HCT116 (cell line): Measurements from ENCODE around the gene IFT25. TPM values are rescaled to one million over a fixed set of nuclear protein-coding genes. Genes with fewer than 3 reads are reported as not detected.

ENCODE experiments used
- ATAC-seq: fragments of 200-7000 bp; cut with Tn5 transposase; 2 replicates; pipeline ENCODE4 v1.9.1; 2020; ENCODE audit warnings: mild to moderate bottlenecking, moderate library complexity
- BruUV-seq: library from RNA; stranded (reverse); fragments of 400-500 nt; replicated peaks from 2 replicates; lab custom pipeline; 2021; lab: Mats Ljungman, UMichigan
- CTCF ChIA-PET: fragments of 300-600 bp; sonication (Branson Sonifier 250); formaldehyde crosslinking; loops from one replicate; lab custom pipeline; 2021; ENCODE audit warnings: antibody characterized with exemption; lab: Charles Lee
- POLR2A ChIA-PET: fragments of 300-600, 350-600 bp; sonication (Branson Sonifier 250); formaldehyde crosslinking; loops from one replicate; lab custom pipeline; 2021; ENCODE audit warnings: antibody characterized with exemption; lab: Charles Lee
- RAD21 ChIA-PET, 2 experiments: fragments of 300-600 bp; sonication (Branson Sonifier 250); formaldehyde crosslinking; loops; one replicate each; lab custom pipeline; 2023; ENCODE audit warnings: low total read pairs in 2 of 2; ENCODE audit not compliant: uncharacterized antibody in 2 of 2, unreplicated experiment in 2 of 2, low non-redundant PET in 1 of 2; lab: Charles Lee
- DNase-seq: peaks from one replicate; pipeline ENCODE4 v3.0.0-alpha.2; 2010; ENCODE audit warnings: low read depth, low spot score
- H2AFZ ChIP-seq: fragments of 200-600 bp; shearing (Covaris generic), sonication (generic); 2 replicates; pipeline ENCODE4 v1.6.1; 2017; ENCODE audit warnings: low read depth, mixed run types, mixed read lengths, antibody characterized with exemption, low read length; ENCODE audit not compliant: poor library complexity, severe bottlenecking
- H3K27ac ChIP-seq: 2 replicates; pipeline ENCODE4 v1.5.1; 2012; ENCODE audit warnings: low read depth, low read length
- H3K27me3 ChIP-seq: fragments of 200-600 bp; sonication (generic); 2 replicates; pipeline ENCODE4 v1.6.1; 2016; ENCODE audit warnings: mixed run types, low read length, mixed read lengths; ENCODE audit not compliant: insufficient read depth
- H3K36me3 ChIP-seq, 2 experiments: fragments of 200-500 bp in 1 of 2; fragments of 200-600 bp in 1 of 2; sonication (Bioruptor generic) in 1 of 2; sonication (generic) in 1 of 2; 2 replicates each; pipeline versions ENCODE4 v1.5.1 to v1.6.1; 2014 to 2016; ENCODE audit warnings: low read length in 2 of 2, inconsistent platforms in 1 of 2, mixed read lengths in 1 of 2, mixed run types in 1 of 2; ENCODE audit not compliant: insufficient read depth in 2 of 2, control insufficient read depth in 1 of 2
- H3K4me1 ChIP-seq, 2 experiments: fragments of 200-600 bp in 1 of 2; sonication (generic) in 1 of 2; 2 replicates each; pipeline versions ENCODE4 v1.5.1 to v1.6.1; 2012 to 2017; ENCODE audit warnings: low read length in 2 of 2, inconsistent platforms in 1 of 2, mild to moderate bottlenecking in 1 of 2, mixed read lengths in 1 of 2, mixed run types in 1 of 2, moderate library complexity in 1 of 2; ENCODE audit not compliant: insufficient read depth in 2 of 2, control insufficient read depth in 1 of 2
- H3K4me2 ChIP-seq: fragments of 200-600 bp; sonication (generic); 2 replicates; pipeline ENCODE4 v1.6.1; 2017; ENCODE audit warnings: mixed run types, low read length, mixed read lengths
- H3K4me3 ChIP-seq, 2 experiments: fragments of 200-600 bp in 1 of 2; sonication (generic) in 1 of 2; replicated peaks in 1 of 2; 2 replicates each; pipeline ENCODE4 v1.5.1; 2011 to 2016; ENCODE audit warnings: low read length in 2 of 2, control low read depth in 1 of 2, low read depth in 1 of 2, mild to moderate bottlenecking in 1 of 2, mixed read lengths in 1 of 2, mixed run types in 1 of 2
- H3K79me2 ChIP-seq: fragments of 200-600 bp; sonication (generic); 2 replicates; pipeline ENCODE4 v1.6.1; 2017; ENCODE audit warnings: mild to moderate bottlenecking, mixed run types, low read length, moderate library complexity, mixed read lengths; ENCODE audit not compliant: insufficient read depth
- H3K9ac ChIP-seq: fragments of 200-600 bp; sonication (generic); 2 replicates; pipeline ENCODE4 v1.6.1; 2016; ENCODE audit warnings: low read length, mixed read lengths
- H3K9me2 ChIP-seq: fragments of 200-600 bp; sonication (generic), shearing (Covaris generic); 2 replicates; pipeline ENCODE4 v1.6.1; 2017; ENCODE audit warnings: mixed run types, mild to moderate bottlenecking, moderate library complexity; ENCODE audit not compliant: insufficient read depth
- H3K9me3 ChIP-seq, 2 experiments: fragments of 200-500 bp in 1 of 2; fragments of 200-600 bp in 1 of 2; sonication (Bioruptor generic) in 1 of 2; sonication (generic) in 1 of 2; 2 replicates each; pipeline ENCODE4 v1.6.1; 2014 to 2017; ENCODE audit warnings: low read length in 2 of 2, mixed read lengths in 2 of 2, inconsistent platforms in 1 of 2, low read depth in 1 of 2, mild to moderate bottlenecking in 1 of 2, mixed run types in 1 of 2, moderate library complexity in 1 of 2; ENCODE audit not compliant: control insufficient read depth in 1 of 2, insufficient read depth in 1 of 2
- H4K20me1 ChIP-seq: fragments of 200-600 bp; sonication (generic), shearing (Covaris generic); 2 replicates; pipeline ENCODE4 v1.6.1; 2017; ENCODE audit warnings: mixed run types, mild to moderate bottlenecking, moderate library complexity; ENCODE audit not compliant: insufficient read depth
- CBX3 ChIP-seq: IDR thresholded peaks from 2 replicates; pipeline ENCODE4 v1.6.1; 2012; ENCODE audit warnings: low read depth
- CEBPB ChIP-seq: IDR thresholded peaks from 2 replicates; pipeline ENCODE4 v1.6.1; 2012; ENCODE audit warnings: low read depth
- CTCF ChIP-seq, 3 experiments: fragments of 200-600 bp in 1 of 3; sonication (generic) in 1 of 3; IDR thresholded peaks in 2 of 3; conservative IDR thresholded peaks in 1 of 3; 2 replicates each; pipeline ENCODE4 v1.5.1; 2012 to 2017; ENCODE audit warnings: low read depth in 2 of 3, low read length in 2 of 3, antibody characterized with exemption in 1 of 3, borderline replicate concordance in 1 of 3, control low read depth in 1 of 3, mild to moderate bottlenecking in 1 of 3, mixed read lengths in 1 of 3, mixed run types in 1 of 3, moderate library complexity in 1 of 3; ENCODE audit not compliant: insufficient read depth in 1 of 3
- ELF1 ChIP-seq: IDR thresholded peaks from 2 replicates; pipeline ENCODE4 v1.6.1; 2012; ENCODE audit warnings: low read depth, borderline replicate concordance
- EZH2phosphoT487 ChIP-seq: fragments of 200-600 bp; IDR thresholded peaks from 2 replicates; pipeline ENCODE4 v1.6.1; 2018; ENCODE audit warnings: antibody characterized with exemption, borderline replicate concordance
- FOSL1 ChIP-seq: IDR thresholded peaks from 2 replicates; pipeline ENCODE4 v1.6.1; 2012; ENCODE audit warnings: low read depth
- JUND ChIP-seq: IDR thresholded peaks from 2 replicates; pipeline ENCODE4 v1.6.1; 2012
- POLR2A ChIP-seq: IDR thresholded peaks from 2 replicates; pipeline ENCODE4 v1.7.0; 2011; ENCODE audit warnings: borderline replicate concordance; ENCODE audit not compliant: insufficient read depth, insufficient read length; ENCODE audit errors: extremely low read depth
- RAD21 ChIP-seq: IDR thresholded peaks from 2 replicates; pipeline ENCODE4 v1.6.1; 2012; ENCODE audit warnings: low read depth, mild to moderate bottlenecking
- SIN3A ChIP-seq: IDR thresholded peaks from 2 replicates; pipeline ENCODE4 v1.6.1; 2012; ENCODE audit warnings: low read depth
- SP1 ChIP-seq: IDR thresholded peaks from 2 replicates; pipeline ENCODE4 v1.6.1; 2012; ENCODE audit warnings: low read depth
- SRF ChIP-seq: IDR thresholded peaks from 2 replicates; pipeline ENCODE4 v1.6.1; 2012; ENCODE audit warnings: low read depth
- TCF7L2 ChIP-seq: IDR thresholded peaks from 2 replicates; pipeline ENCODE4 v1.7.0; 2011; ENCODE audit warnings: borderline replicate concordance, inconsistent platforms; ENCODE audit not compliant: insufficient read depth, insufficient read length; ENCODE audit errors: extremely low read depth
- YY1 ChIP-seq: IDR thresholded peaks from 2 replicates; pipeline ENCODE4 v1.6.1; 2011; ENCODE audit warnings: low read length, low read depth, moderate library complexity, mild to moderate bottlenecking; ENCODE audit not compliant: insufficient replicate concordance; ENCODE audit errors: extremely low read depth
- ZBTB33 ChIP-seq: IDR thresholded peaks from 2 replicates; pipeline ENCODE4 v1.6.1; 2011; ENCODE audit warnings: mild to moderate bottlenecking, low read length, moderate library complexity; ENCODE audit not compliant: insufficient replicate concordance; ENCODE audit errors: extremely low read depth
- ZFX ChIP-seq: fragments of 450-650 bp; IDR thresholded peaks from 2 replicates; pipeline ENCODE4 v1.6.1; 2017
- intact Hi-C: fragments of 100-400 bp; cut with micrococcal nuclease; formaldehyde crosslinking; loops from 2 replicates; pipeline ENCODE4 v1.10.0; 2022
- total RNA-seq: library from RNA; stranded (reverse); gene quantifications from one replicate; pipeline ENCODE4 v1.2.1, GENCODE V29; 2021; ENCODE audit not compliant: unreplicated experiment
- TF ChIP-seq, protein P1 (sequence below): IDR thresholded peaks from 2 replicates; pipeline ENCODE4 v1.6.1; 2012
- TF ChIP-seq, protein P2 (sequence below): IDR thresholded peaks from 2 replicates; pipeline ENCODE4 v1.6.1; 2012; ENCODE audit warnings: low read depth
- TF ChIP-seq, protein P3 (sequence below): IDR thresholded peaks from 2 replicates; pipeline ENCODE4 v1.6.1; 2012

IFT25 gene
- total RNA-seq, 1 experiment from 2014 or later, result 45.1 TPM

DNA sequence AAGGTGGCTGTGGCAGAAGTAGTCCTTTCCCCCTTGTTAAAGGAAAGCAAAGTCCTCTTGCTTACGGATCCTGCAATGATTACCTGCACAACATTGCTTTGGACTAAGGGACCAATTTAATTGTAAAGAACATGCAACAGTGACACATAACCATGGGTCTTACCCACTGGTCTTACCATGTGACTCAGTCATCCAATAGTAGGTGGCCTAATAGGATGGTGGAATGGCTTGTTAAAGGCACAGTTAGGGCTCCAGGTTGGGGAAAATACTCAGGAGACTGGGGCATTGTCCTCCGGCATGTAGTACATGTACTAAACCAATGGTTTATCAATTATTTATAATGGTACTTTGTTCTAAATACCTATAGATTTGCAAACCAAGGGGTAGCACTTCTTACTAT, 53.8 kb downstream of the IFT25 start:
- Histone ChIP-seq H3K79me2 (no peaks in the 10 kb centered on the region), H2AFZ (no peak overlapping the region), H3K4me1 (peaks cover 8 to 26% of the 10 kb centered on the region in 2 experiments), H4K20me1 (no peaks in the 10 kb centered on the region), H3K9ac (no peak overlapping the region), H3K36me3 (no peaks in the 10 kb centered on the region), H3K27me3 (no peaks in the 10 kb centered on the region), H3K4me2 (no peak overlapping the region), H3K27ac (no peak overlapping the region), H3K4me3 (no peak overlapping the region), H3K9me2 (no peaks in the 10 kb centered on the region), H3K9me3 (no peaks in the 10 kb centered on the region)
- no peak for ATAC-seq
- intact Hi-C loops, result no loop called here
- TF ChIP-seq RAD21 (no peak), ZBTB33 (no peak), CEBPB (no peak), JUND (no peak), TCF7L2 (no peak), FOSL1 (no peak), SP1 (no peak), ELF1 (no peak), POLR2A (no peak), CTCF (IDR thresholded peaks at IDR 0.05 in 2 of 3, conservative IDR thresholded peaks at IDR 0.05 in 1 of 3; ENCODE audit: borderline replicate concordance in 1 of 3, insufficient read depth in 1 of 3, low read depth in 2 of 3, low read length in 2 of 3) (no peak), ZFX (no peak), YY1 (no peak), CBX3 (no peak), SRF (no peak), SIN3A (no peak), EZH2phosphoT487 (no peak)
- TF ChIP-seq, protein P1, sequence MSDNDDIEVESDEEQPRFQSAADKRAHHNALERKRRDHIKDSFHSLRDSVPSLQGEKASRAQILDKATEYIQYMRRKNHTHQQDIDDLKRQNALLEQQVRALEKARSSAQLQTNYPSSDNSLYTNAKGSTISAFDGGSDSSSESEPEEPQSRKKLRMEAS, result no peak
- TF ChIP-seq, protein P2, sequence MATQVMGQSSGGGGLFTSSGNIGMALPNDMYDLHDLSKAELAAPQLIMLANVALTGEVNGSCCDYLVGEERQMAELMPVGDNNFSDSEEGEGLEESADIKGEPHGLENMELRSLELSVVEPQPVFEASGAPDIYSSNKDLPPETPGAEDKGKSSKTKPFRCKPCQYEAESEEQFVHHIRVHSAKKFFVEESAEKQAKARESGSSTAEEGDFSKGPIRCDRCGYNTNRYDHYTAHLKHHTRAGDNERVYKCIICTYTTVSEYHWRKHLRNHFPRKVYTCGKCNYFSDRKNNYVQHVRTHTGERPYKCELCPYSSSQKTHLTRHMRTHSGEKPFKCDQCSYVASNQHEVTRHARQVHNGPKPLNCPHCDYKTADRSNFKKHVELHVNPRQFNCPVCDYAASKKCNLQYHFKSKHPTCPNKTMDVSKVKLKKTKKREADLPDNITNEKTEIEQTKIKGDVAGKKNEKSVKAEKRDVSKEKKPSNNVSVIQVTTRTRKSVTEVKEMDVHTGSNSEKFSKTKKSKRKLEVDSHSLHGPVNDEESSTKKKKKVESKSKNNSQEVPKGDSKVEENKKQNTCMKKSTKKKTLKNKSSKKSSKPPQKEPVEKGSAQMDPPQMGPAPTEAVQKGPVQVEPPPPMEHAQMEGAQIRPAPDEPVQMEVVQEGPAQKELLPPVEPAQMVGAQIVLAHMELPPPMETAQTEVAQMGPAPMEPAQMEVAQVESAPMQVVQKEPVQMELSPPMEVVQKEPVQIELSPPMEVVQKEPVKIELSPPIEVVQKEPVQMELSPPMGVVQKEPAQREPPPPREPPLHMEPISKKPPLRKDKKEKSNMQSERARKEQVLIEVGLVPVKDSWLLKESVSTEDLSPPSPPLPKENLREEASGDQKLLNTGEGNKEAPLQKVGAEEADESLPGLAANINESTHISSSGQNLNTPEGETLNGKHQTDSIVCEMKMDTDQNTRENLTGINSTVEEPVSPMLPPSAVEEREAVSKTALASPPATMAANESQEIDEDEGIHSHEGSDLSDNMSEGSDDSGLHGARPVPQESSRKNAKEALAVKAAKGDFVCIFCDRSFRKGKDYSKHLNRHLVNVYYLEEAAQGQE, result no peak
- TF ChIP-seq, protein P3, sequence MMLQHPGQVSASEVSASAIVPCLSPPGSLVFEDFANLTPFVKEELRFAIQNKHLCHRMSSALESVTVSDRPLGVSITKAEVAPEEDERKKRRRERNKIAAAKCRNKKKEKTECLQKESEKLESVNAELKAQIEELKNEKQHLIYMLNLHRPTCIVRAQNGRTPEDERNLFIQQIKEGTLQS, result no peak
- ChIA-PET POLR2A (no interaction called here), CTCF (no interaction called here), RAD21 (no interaction called here)
- DNase-seq, result no peak
- BruUV-seq, result no TSS peak
